ENCODE measurements around the gene CD83.
"Not testable (repeated sequence)": the region's sequence is repeated elsewhere in the genome, so short reads cannot be mapped to it uniquely, and the experiment has no call there.

Gene CD83

GRCh38 chr6:14117158-14118090, at the start of gene CD83:
CD83 (plus strand) TSS chr6:14117772; CDS start chr6:14117812, 40 bp downstream.
- peak; percentile 16 for DNase-seq (ENCODE audit: low read depth)

- DNase-seq (ENCODE audit: low read depth) = peak; percentile 68
Observed at GRCh38 chr6:14068133-14068532, 49.4 kb upstream of the CD83 start.

- no peak for DNase-seq (ENCODE audit: low read depth)
Observed at GRCh38 chr6:14068623-14069022, 48.9 kb upstream of the CD83 start.

GRCh38 chr6:14070457-14070856, 47.1 kb upstream of the CD83 start:
- DNase-seq (ENCODE audit: low read depth) = no peak

DNA sequence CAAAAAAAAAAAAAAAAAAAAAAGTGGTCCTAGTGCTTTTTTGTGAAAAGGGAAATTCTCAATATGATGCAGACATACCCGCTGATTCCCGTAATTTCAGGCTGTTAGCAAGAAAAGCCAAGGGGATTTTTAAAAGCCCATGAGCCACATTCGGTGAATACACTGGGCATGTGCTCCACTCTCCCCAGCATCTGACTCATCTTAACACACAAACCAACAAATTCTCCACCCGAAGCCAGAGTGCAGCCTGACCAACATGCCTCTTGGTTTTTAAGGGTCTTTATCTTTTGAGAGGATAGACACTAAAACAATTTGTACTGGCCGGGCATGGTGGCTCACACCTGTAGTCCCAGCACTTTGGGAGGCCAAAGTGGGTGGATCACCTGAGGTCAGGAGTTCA, 45.5 kb upstream of the CD83 start:
- DNase-seq (ENCODE audit: low read depth) = peak; percentile 65

DNA sequence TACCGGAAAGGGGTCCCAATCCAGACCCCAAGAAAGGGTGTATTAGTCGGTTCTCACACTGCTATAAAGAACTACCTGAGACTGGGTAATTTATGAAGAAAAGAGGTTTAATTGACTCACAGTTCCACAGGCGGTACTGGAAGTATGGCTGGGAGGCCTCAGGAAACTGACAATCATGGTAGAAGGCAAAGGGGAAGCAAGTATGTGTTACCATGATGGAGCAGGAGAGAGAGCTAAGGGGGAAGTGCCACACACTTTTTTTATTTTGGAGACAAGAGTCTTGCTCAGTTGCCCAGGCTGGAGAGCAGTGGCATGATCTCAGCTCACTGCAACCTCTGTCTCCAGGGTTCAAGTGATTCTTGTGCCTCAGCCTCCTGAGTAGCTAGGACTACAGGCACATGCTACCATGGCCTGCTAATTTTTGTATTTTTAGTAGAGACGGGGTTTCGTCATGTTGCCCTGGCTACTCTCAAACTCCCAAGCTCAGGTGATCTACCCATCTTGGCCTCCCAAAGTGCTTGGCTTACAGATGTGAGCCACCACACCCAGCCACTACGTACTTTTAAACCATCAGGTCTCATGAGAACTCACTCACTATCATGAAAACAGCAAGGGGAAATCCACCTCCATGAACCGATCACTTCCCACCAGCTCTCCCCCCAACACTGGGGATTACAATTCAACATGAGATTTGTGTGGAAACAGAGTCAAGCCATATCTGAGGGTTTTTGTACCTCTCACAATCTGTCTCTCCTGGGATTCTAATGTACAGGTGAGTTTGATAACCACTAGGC, 43.8 kb upstream of the CD83 start:
- not testable (repeated sequence) for DNase-seq (ENCODE audit: low read depth)

- no peak for DNase-seq (ENCODE audit: low read depth)
Observed at GRCh38 chr6:14074476-14075094, 43.0 kb upstream of the CD83 start.

GRCh38 chr6:14075095-14075503, 42.5 kb upstream of the CD83 start:
- DNase-seq (ENCODE audit: low read depth) = peak; percentile 21

DNA sequence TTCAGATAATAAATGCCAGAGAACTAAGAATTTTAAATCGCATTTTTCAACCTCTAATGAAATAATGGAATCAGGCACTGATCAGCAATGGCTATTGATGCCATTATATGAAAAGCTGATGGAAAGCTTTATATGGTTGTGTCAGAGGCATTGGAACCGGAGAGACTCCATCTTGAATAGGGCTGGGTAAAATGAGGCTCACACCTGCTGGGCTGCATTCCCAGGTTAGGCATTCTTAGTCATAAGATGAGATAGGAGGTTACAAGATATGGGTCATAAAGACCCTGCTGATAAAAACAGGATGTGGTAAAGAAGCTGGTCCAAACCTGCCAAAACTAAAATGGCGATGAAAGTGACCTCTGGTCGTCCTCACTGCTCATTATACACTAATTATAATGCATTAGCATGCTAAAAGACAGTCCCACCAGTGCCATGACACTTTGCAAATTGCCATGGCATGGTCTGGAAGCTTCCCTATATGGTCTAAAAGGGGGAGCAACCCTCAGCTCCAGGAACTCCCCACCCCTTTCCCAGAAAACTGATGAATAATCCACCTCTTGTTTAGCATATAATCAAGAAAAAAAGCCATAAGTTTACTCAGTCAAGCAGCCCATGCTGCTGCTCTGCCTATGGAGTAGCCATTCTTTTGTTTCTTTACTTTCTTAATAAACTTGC, 40.2 kb upstream of the CD83 start:
- DNase-seq (ENCODE audit: low read depth) = no peak

DNA sequence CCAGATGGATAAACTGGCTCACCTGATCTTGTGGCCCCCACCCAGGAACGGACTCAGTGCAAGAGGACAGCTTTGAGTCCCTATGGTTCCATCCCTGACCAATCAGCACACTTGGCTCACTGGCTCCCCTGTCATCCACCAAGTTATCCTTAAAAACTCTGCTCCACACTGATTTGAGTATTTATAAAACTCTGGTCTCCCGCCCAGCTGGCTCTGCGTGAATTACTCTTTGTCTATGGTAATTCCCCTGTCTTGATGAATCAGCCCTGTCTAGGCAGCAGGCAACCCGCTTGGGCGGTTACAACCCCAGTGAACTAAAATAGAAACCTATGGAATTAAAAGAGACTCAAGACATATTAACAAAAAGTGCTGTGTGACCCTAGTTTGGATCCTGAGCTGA, 38.1 kb upstream of the CD83 start:
- peak; percentile 43 for DNase-seq (ENCODE audit: low read depth)

DNA sequence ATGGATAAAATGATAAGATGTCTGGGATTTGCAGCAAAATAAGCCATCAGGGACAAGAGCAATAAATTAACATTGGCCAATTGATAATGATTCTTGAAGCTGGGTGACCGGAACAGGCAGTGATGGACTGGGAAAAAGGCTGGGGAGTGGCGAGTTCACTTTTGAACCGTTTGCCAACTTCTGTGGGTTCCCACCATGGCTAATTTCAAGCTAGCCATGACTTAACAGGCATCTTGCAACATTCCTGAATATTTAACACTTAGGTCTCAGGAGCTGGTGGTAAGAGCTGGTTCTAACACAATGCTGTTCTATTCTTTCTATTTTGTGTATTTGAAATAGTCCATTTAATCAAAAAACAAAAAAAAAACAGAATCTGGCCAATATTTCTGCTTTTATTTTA, 37.6 kb upstream of the CD83 start:
- DNase-seq (ENCODE audit: low read depth) = no peak

DNA sequence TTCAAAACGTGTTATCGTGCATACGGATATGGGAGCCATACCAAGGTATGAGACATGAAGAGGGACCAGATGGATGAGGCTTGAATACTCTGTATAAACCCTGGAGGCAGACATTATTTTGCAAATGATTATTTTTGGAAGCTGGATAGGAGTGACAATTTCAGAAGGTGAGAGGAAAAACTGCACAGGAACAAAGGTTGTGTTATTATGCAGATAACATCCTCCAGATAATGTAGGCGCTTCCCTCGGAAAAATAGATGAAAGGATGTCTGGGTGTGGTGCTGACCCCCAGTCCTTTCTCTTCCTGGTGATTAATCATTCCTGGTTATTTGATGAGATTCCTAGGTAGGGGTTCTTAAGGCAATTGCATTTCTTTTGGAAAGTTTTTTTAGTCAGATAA, 36.4 kb upstream of the CD83 start:
- DNase-seq (ENCODE audit: low read depth) = no peak

- no peak for DNase-seq (ENCODE audit: low read depth)
Observed at GRCh38 chr6:14082771-14083170, 34.8 kb upstream of the CD83 start.

DNA sequence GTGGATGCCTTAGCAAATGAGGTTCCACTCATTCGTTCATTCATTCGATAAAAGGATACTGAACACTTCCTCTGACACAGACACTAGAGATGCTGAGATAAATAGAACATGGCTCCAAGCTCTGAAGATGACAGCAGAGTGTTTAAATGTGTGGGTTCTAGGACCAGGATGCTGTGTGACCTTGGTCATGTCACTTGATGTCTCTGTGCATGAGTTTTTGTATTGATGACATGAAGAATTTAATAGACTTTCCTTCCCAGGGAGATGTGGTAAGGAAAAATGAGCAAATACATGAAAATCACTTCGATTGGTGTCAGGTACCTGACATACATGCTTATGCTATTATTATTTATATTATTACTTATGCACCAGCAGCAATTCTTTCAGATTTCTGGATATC, 34.3 kb upstream of the CD83 start:
- no peak for DNase-seq (ENCODE audit: low read depth)

DNA sequence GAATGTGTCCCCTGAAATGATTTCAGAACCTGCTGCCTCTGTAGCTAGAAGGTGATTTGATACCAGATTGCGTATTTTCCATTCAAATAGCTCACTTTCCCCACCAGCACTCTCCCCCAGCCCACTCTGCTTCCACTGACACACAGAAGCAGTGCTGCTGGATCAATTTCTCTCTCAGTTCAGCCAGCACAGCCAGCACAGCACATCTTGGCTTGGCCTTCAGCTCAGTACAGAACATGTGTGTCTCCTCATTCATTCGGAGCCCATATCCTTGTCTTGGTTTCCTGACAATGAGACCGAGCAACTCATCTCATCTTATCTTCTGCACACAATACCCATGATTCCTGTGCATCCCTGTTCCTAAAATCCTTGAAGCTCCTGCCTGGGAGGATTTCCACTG, 33.8 kb upstream of the CD83 start:
- DNase-seq (ENCODE audit: low read depth) = no peak

- DNase-seq (ENCODE audit: low read depth) = no peak
Observed at GRCh38 chr6:14084388-14084787, 33.2 kb upstream of the CD83 start.

DNA sequence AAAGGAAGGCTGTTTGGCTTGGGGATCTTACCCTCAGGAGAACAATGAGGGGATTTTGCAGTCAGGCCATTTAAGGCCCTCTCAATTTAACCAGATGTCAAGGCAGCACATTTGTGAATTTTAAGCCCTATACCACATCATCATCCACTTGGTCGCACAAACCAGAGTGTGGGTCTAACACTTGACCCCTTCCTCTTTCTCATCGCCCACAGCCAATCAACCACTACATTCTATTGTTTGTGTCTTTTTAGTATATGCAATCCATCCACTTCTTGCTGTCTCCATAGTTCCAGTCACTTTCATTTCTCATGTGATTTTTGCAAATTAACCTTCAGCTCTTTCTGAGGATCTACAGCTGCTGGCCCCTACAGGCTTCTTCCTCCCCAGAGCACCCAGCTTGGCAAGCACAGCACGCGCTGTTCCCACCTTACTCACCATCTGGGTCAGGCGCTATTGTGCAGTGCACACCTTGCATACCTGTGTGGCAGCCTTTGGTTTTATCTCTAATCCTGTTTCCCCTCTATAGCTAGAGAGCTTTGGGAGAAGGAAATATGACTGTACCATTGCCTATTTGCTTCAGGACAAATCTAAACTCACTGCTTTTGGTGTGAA, 32.3 kb upstream of the CD83 start:
- DNase-seq (ENCODE audit: low read depth) = no peak

DNA sequence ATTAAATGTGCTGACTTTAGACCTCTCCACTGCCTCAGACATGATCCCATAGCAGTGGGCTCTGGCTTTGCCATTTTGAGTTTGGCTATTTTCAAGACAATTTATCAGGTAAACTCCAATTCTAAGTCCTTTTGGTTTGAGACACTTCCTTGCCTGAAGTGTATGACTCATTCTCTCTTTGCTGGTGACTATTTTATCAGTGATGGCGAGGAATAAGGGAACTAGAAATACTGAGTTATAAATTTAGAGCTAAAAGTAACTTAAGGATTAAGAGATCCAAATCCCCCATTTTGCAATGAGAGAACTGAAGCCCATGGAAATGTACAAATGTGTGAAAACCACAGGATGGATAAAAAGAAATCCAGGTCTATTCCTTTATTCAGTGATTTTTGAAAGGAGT, 30.9 kb upstream of the CD83 start:
- no peak for DNase-seq (ENCODE audit: low read depth)

DNA sequence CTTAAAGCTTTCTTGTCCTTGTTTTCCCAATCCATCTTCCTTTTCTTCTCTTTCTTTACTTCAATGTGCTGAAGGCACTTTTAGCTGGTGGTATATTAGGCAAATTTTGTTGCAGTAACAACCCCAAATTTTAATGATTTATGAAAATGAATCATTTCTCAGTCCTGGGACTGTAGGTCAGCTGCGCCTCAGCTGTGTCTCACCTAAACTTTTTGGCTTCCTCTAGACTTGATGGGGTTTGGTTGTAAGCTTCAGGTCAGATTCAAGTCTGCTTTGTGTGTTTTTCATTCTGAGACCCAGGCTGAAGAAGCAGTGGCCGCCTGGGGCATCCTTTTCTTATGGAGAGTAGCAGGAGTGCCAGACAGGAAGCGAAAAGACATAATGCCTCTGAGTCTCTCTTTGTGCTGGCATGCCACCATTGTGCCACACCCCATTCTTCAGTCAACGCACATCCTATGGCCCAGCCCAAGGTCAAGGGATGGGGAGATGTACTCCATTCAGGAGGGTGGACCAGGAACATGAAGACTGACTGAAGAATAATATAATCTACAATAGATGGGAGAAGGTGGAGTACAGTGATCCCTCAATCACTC, 28.9 kb upstream of the CD83 start:
- no peak for DNase-seq (ENCODE audit: low read depth)

DNA sequence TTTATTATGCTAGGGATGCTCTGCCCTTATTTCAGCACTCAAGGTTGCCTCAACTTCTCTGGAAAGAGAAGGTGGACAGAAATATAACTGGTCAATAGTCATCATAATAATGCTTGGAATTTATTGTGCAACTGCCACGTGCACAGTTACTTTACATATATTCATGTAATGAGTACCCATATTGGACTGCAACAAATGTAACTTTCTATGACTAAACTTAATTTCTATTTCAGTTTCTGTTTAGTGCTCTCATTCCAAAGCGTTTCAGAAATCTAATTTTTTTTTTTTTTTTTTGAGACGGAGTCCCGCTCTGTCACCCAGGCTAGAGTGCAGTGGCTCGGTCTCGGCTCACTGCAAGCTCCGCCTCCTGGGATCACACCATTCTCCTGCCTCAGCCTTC, 28.3 kb upstream of the CD83 start:
- DNase-seq (ENCODE audit: low read depth) = no peak

DNA sequence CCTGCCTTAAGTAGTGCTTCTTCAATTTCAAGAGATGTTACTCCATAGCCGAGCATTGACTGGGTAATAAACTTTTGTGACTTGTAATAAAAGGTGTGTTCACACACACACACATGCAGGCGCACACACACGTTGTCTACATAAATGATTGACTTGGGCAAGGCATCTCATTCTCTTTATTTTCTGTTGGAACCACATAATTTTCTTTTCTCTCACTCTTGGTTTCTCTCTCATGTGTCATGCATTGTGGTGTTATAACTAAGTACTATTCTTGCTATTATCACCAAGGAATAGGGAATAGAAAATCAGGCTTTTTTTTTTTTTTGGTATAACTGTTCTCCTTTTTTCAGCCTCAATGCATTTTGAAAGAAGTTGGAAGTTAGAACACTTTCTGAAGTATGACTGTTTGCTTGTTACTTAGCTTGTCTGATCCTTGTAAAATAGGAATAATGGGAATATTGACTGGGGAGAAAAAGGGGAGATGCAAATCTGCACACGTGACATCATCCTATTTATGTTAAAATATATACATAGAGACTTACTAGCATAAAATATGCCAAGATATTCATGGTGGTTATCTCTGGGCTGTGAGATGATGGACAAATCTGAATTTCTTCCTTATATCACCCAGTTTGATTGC, 26.1 kb upstream of the CD83 start:
- no peak for DNase-seq (ENCODE audit: low read depth)
